GM20431 (cell line): ENCODE measurements around the gene LECT2.

Source experiments
- in situ Hi-C: fragments of 300-500 bp; cut with MseI, MboI; formaldehyde crosslinking; loops from one replicate; pipeline ENCODE4 v1.15.0; 2020; ENCODE audit warnings: low sequenced_read_pairs; ENCODE audit not compliant: unreplicated experiment

Gene LECT2

DNA sequence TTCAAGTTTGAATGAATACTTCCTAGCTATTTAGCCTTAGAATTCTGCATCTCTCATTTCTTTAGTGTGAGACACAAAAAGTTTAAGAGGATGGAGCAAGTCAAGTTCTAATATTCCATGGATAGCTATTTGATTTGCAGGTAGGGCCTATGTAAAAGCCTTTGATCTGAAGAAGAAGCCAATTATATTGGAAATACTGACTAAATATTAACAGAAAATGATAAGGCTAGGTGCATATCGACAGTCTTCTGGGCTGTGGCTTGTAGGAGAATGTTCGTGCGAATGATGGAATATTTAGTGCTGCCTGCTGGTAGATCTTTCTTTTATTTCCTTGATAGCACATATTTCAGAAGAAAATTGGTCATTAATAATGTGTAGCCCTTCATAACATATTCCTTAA is at the start of gene LECT2:
Gene LECT2 (minus strand): TSS at position 85 of the 400 bp plus-strand sequence. CDS start 150 bp downstream, outside the sequence.
- in situ Hi-C loops: loop anchor here (25.0 kb wide), 1 partner anchor 107 kb away; no protein-coding TSS in a partner anchor

DNA sequence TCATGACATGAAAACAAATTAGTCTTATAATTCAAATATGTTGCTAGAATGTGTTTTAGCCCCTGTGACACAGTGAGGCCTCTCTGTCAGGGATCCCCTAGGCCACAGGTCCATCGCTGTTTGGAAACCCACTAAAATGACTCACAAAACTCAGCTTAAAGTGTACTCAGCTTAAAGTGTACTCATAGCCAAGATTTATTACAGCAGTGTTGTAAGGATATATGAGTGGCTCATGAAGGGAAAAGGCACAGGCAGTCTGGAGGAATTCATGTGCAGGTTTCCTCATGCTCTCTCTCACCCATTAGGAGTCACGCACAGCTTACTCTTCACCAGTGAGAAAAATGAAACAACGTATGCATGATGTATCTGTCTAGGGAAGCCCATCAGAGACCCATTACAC is 49.7 kb upstream of the LECT2 start:
- in situ Hi-C loops: no loop called here

DNA sequence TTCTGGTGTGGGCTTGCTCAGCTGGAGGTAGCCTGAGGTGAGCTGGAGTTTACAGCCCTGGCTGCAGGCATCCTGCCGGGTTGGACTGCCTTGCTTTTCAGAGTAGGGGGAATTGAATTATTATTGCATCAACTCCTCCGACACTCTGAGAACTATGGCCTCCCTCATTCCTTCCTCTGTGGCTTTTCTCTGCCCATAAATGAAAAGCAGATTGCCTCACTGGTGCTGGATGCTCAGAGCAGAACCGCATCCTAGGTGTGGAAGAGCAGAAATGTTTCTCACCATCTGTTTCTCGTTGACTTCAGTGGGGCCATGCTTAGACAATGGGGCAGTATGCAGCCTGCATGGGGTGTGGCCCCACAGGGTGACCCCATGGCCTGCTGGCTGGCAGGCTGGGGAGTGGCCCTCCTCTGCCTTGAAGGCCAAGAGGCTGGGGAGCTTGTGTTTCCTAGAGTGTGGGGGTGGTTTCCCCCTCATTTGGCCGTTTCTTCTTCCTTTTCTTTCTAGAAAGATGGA is 46.7 kb upstream of the LECT2 start:
- in situ Hi-C loops: no loop called here

DNA sequence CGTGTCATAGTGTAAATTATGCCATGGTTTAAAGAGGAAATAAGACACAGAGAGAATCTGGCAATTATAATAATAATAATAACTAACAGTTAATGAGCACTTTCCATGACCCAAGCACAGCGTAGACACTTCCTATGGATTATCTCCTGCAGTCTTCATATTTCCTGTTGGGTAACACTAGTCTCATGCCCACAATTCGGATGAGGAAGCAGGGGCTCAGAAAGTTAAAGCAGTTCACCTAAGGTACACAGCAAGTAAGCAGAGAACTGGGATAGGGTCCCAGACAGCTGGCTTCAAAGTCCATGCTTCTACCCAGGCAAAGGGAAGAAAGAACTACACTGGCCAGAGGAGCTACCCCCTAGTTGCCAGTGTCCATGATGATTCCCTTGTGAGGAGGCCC is 46.1 kb upstream of the LECT2 start:
- in situ Hi-C loops: no loop called here

DNA sequence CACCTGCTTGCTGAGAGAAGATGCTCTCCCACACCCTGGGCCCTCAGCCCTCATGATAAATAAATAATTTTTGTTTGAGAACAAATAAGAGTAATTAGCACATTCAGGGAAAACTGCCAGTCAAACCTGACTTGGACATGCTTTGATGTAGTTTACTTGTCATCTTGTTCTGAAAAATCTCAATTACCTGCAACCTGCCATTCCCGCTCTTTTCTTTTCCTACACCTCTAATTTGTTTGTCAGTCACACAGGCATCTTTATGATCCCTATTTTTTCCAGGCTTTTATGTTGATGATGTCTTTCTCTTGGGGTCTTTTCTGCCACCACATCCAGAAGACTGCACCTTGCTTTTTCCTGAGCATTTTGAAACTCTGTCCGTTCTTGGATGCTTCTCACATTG is 45.4 kb upstream of the LECT2 start:
- in situ Hi-C loops: no loop called here

DNA sequence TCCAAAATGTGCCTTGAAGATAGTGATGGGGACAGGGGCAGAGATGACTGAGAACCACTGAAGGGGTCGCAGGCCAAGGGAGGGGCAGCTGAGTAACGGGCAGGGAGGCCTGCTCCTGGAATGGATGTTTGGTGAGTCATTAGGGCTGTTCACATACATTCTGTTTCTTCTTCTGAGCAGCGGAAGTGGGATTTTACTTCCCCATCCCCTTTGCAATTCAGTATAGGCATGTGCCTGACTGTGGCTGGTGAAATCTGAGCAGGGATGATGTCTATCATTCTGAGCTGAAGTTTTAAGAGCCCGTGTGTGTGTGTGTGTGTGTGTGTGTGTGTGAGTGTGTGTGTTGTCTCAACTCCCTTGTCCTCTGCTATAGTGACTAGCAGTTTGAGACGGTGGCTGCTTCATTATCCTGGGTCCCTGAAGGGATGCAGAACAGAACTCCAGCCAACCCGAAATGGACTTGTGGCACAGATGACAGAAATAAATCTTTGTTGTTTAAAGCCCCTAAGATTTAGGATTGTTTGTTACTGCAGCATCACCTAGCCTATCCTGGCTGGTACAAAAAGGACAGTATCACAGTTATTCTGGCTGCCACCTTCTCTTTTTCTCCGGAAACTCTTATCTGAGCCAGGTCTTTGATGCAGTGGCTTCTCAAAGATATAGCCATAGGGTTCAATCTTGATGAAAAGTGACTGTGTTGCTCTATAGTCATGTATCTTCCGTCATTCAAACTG is 44.8 kb upstream of the LECT2 start:
- in situ Hi-C loops: no loop called here

DNA sequence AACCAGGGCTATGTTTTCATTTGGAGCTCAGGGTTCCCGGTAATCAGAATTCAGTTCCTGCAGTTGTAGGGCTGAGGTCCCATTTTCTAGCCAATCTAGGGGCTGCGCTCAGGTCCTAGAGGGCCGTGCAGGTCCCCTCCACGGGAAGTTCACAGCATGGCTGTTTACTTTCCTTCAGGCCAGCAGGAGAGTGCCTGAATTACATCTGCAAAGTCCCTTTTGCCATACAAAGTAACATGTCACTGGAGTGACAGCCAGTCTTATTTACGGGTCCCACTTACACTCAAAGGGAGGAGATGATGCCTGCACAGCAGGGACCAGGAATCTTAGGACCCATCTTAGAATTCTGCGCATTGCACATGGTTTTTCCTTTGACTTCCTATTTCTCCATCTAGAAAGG is 44.1 kb upstream of the LECT2 start:
- in situ Hi-C loops: no loop called here

DNA sequence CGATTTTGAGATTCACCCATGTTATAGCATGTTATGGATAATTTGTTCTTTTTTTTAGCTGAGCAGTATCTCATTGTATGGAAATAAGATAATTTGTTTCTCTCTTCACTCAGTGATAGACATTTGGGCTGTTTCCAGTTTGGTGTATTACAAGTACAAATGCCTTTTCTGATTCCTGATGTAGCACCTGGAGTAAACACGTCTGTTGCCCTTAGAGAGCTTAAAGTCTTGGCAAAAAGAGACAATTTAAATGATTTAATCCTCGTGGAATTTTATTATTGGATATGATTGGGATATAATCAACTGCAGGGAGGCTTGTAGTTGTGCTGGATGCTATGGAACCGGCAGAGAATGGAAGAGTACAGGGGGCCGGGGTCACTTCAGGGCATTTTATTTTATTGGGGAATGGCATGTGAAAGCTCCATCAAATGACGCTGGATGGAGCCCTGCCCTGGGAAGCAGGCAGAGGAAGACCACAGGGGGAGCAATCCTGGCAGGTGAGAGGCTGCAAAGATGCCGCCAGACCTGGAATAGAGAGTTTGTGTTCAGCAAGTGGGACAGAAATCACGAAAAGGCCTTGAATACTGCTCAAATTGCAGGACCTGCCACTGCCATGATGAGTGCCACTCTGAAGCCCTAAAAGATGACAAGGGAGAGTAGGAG is 43.0 kb upstream of the LECT2 start:
- in situ Hi-C loops: no loop called here

DNA sequence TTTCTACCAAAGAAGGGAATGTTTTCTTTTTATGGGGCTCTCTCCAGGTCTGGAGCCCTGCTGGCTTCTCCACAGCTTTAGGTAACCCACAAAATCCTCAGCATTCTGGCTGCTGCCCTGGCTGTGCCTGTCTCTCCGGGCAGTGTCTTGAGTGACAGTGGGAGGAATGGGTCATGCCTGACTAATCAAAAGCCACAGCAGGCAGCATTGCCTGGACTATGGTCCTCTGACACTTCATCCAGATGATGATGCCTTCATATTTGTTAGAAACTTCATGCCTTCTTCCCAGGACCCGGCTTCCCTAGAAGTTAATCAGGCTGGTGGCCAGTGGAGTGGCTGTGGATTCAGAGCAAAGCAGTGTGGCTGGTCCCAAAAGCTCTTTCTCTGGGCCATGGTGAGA is 41.8 kb upstream of the LECT2 start:
- in situ Hi-C loops: no loop called here

DNA sequence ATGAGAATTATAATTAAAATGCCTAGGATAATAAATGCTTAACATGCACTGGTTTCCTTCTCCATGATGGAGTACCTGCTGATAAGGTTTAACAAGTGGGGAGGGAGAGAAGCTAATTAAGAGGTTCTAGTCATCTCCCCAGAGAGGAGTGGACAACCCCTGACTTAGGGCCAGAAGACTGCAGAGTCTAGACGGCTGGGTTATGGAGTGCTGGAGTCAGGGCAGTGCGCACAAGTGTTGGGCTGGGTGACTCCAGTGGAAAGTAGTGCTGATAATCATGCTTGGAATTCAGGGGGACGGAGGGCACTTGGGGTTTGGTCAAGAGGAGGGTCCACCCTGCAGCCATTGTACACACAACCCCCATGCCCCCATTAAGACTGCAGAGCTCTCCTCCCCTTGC is 41.2 kb upstream of the LECT2 start:
- in situ Hi-C loops: no loop called here

DNA sequence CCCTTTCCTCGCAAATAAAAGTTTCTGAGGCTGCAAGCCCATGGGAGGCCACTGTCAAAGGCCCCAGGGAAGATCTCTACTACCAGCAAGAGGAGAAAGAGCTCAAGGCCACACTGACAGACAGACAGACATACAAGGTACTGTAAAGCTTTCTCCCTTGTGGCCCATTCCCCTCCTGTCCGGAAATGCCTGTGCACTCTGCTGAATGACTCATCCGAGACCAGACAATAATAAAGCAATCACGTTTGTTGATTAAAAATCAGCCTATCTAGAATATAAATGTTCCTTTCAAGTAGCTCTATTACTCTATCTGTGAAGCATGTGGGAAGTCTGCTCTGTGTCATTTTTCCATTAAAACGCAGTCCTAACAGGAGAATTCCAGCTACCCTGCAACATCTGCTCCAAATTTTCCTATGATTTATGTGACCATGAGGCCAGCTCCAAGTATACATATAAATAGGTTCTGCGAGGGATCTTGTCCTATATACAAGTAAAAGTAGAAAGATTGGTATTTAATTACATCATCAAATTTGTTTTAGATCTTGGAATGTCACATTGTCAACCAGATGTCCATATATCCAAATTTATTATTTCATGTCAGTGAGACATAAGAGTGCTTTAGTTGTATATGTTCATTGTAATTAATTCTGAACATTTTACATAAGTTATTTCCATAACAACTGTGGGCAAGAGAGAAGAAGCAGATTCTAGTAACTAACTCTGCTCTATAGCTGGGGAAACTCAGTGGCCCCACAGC is 39.3 kb upstream of the LECT2 start:
- in situ Hi-C loops: no loop called here

DNA sequence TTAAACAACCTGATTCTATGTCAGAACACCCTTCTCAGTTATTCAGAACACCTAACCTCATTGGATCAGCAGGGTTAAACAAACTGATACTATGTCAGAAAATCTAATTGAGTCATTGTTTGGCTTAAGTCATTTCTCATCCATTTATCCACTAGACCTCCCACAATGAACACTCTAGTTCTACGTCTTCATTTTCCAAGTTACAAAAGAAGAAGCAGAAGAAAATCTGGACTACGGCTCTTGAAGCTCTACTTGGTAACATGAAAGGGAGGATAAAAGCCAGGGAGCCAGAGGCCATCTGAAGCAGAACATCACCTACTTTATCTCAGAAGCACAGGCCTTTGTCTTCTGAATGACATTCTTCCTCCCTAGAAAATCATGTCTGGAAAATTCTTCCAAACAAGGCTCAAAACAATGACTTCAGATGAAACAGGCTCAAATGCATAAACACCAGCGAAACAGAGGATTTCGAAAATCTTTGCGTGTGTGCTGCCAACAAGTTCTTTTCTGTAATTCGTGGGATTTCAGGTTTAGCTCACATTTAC is 38.6 kb upstream of the LECT2 start:
- in situ Hi-C loops: no loop called here

DNA sequence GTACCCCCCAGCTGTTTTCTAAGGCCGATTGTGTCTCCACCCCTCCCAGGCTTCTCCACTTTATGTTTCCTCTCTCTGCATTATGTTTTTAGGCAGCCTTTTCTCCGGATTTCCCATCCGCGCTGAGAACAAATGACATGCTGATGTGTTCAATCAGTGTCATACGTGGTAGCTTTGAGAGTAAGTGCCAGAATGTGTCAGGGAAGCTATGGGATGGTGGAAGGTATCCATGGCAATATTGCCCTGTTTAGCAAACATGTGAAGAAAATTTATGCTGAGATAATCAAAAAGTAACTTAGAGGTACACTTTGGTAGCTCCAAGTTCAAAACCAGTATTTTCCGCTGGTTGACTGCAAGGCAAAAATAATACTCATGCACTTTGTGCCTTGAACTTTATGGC is 36.6 kb upstream of the LECT2 start:
- in situ Hi-C loops: no loop called here

DNA sequence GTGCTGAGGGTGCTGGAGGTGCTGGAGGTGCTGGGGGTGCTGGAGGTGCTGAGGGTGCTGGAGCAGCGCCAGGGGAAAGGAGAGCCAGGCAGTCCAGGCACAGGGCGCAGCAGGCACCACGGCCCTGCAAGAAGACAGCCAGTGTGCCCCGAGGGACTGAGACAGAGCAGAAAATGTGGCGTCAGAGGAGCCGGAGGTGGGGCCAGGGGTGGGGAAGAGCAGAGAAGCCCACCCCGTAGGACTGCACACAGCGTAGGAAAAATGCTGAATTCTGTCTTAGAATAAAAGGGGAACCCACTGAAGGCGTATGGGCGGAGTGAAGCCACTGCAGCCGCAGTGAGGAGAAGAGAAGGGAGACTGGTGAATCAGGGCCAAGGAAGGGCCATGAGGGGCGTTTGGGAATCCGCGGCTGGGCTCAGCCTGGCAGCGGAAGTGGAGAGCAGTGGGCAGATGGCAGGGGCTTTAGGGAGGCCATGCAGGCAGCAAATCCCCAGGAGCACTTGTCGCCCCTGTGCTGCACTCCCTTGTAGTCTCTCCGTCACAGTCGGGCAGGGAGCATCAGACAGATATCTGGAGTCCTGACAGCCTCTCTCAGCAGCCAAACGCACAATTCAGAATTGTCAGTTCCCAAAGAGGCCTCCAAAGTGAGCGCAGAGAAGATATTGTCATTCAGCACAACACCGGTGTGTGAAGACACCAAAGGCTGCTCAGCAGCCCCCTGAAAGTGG is 35.9 kb upstream of the LECT2 start:
- in situ Hi-C loops: no loop called here

DNA sequence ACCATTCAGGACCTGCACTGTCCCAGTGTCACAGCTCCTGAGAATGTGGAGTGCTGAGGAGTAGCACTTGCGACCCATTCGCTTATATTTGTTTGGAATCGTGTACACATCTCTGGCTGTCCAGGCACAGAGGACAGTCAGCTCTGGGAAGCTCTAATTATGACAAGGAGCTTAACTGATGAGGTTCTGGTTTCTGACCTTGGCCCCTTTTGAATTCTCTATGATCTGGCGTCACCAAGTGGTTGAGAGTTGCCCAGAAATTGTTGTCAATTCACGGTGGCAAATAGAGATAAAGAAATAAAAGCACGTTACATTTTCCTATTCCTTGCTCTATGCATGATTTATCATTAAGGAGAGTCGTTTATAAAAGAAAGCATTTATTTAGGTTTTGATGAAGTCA is 34.9 kb upstream of the LECT2 start:
- in situ Hi-C loops: no loop called here

DNA sequence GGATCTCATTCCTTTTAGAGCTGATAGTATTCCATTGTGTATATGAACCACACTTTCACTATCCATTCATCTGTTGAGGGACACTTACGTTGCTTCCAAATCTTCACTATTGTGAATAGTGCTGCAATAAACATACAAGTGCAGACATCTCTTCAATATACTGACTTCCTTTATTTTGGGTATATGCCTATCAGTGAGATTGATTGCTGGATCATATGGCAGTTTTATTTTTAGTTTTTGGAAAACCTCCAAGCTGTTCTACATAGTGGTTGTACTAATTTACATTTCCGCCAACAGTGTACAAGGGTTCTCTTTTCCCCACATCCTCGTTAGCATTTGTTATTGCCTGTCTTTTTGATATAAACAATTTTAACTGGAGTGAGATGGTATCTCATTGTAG is 33.8 kb upstream of the LECT2 start:
- in situ Hi-C loops: no loop called here

DNA sequence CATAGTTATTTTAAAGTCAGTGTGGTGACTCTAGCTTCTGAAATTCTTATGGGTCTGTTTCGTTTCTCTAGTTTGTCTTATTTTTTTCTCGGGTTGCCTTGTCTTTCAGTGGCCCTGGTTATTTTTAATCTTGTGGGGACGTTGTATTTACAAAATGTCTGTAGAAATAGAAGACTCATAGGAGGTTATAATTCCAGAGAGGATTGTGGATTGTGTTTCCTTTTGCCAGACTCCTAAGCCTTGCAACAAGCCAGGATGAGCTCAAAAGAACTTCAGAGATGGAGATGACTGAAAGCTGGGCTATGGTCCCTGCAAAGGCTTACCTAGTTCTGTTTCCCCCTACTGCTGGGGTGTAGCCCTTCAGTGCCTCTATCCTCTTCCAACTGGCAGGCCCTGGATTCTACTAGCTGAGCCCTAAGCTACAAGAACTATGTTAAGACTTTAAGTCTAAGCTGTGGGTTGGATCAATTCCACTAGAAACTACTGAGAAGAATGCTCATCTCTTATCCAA is 32.2 kb upstream of the LECT2 start:
- in situ Hi-C loops: no loop called here

DNA sequence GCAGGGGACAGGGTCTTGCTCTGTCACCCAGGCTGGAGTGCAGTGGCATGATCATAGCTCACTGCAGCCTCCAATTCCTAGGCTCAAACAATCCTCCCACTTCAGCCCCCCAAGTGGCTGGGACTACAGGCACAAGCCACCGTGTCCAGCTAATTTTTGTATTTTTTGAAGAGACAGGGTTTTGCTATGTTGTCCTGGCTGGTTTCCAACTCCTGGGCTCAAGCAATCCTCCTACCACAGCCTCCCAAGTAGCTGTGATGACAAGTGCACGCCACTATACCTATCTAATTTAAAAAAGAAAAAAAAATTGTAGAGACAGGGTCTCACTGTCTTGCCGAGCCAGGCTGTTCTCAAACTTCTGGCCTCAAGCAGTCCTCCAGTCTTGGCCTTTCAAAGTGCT is 31.6 kb upstream of the LECT2 start:
- in situ Hi-C loops: no loop called here

DNA sequence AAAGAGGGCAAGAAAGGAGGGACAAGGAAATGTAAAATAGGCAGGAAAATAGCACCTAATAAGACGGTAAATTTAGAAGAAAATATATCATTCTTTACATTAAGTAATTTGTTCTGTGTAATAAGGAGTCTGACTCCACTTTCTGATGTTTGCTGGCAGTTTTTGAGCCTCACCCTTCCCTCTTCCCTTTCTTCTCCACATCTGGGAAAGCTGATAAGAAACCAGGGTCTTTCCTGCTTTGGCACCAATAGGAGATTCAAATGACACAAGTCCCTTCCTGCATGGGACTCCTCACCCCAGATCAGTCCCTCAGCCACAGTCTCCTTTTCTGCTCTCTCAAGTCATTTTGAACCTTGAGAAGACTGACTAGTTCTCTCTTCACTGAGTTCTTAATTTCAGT is 31.2 kb upstream of the LECT2 start:
- in situ Hi-C loops: no loop called here

DNA sequence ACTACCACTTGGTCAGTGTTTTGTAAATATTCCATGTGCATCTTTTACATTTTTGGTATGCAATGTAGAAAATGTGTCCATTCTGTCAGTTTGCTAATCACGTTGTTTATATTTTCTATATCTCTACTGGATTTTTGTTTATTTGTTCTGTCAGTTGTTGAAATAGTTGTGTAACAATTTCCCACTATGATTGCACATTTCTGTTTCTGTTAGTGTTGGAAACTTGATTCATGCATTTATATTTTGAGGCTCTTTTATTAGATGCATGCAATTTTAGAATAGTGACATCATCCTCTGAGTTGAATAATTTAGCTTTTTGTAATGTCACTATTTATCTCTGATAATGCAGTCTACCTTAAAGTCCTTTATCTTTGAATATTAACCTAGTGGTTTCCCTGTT is 25.8 kb upstream of the LECT2 start:
- in situ Hi-C loops: no loop called here
